Fibroblast of lung (primary cell): Measurements from ENCODE around the gene GAK.

ENCODE experiments used
- CTCF ChIP-seq, 2 donors: IDR thresholded peaks in 1 of 2; conservative IDR thresholded peaks in 1 of 2; 1 replicate in 1 of 2; 2 replicates in 1 of 2; pipeline ENCODE4 v1.5.1; 2011 to 2012; ENCODE audit warnings: low read length in 2 of 2, control low read depth in 1 of 2, inconsistent platforms in 1 of 2, low read depth in 1 of 2, mild to moderate bottlenecking in 1 of 2
- EZH2 ChIP-seq: IDR thresholded peaks from 2 replicates; pipeline ENCODE4 v1.5.1; 2012; ENCODE audit warnings: low read length, control low read depth, mild to moderate bottlenecking; ENCODE audit errors: missing control alignments

- TF ChIP-seq CTCF (conservative IDR thresholded peaks at IDR 0.05 in 1 of 2, IDR thresholded peaks at IDR 0.05 in 1 of 2; ENCODE audit: low read depth in 1 of 2, low read length in 2 of 2) = no peak
- TF ChIP-seq EZH2 = no peak
Observed at GRCh38 chr4:890036-890695, 42.0 kb downstream of the GAK start.
